Measurements from ENCODE around the gene CLCN6.
A peak's percentile ranks its signal among the peaks of the same experiment; 100 is the strongest.

CLCN6 gene

GRCh38 chr1:11806307-11806936 is 431 bp downstream of the CLCN6 start:
- no peaks in the 10 kb centered on the region for H3K9me3 Mint-ChIP-seq
- no peak for DNase-seq
- H3K36me3 Mint-ChIP-seq (ENCODE audit: insufficient read depth) = peaks cover 25% of the 10 kb centered on the region
- peak overlapping the region; percentile 92 to 96 for H3K4me3 Mint-ChIP-seq
- peak; percentile 60 for ATAC-seq (replicated peaks)
- H3K27ac Mint-ChIP-seq = peak overlapping the region; percentile 92 to 94
- H3K27me3 Mint-ChIP-seq = no peaks in the 10 kb centered on the region
- H3K4me1 Mint-ChIP-seq (ENCODE audit: low read depth in 2 of 2) = peaks cover 46 to 53% of the 10 kb centered on the region in 2 donors

- H3K36me3 Mint-ChIP-seq (ENCODE audit: insufficient read depth) = peaks cover 32% of the 10 kb centered on the region
- ATAC-seq (replicated peaks) (no peak), DNase-seq (no peak)
- H3K4me1 Mint-ChIP-seq (ENCODE audit: low read depth in 2 of 2) = peaks cover 42 to 48% of the 10 kb centered on the region in 2 donors
- peak overlapping the region; percentile 92 to 94 for H3K27ac Mint-ChIP-seq
- H3K4me3 Mint-ChIP-seq = peak overlapping the region; percentile 92 to 96
- no peaks in the 10 kb centered on the region for H3K27me3 Mint-ChIP-seq
- no peaks in the 10 kb centered on the region for H3K9me3 Mint-ChIP-seq
Measured at GRCh38 chr1:11807133-11807532, 1.1 kb downstream of the CLCN6 start.

- DNase-seq = no peak
- peaks cover 2 to 9% of the 10 kb centered on the region in 2 donors for H3K4me1 Mint-ChIP-seq (ENCODE audit: low read depth in 2 of 2)
- no peak for ATAC-seq (replicated peaks)
- H3K27me3 Mint-ChIP-seq = no peaks in the 10 kb centered on the region
- H3K27ac Mint-ChIP-seq = no peak overlapping the region
- peaks cover 41% of the 10 kb centered on the region for H3K36me3 Mint-ChIP-seq (ENCODE audit: insufficient read depth)
- H3K4me3 Mint-ChIP-seq = no peak overlapping the region
- H3K9me3 Mint-ChIP-seq = no peaks in the 10 kb centered on the region
Measured at GRCh38 chr1:11813021-11813420, 7.0 kb downstream of the CLCN6 start.

- peaks cover 0 to 5% of the 10 kb centered on the region in 2 donors for H3K4me1 Mint-ChIP-seq (ENCODE audit: low read depth in 2 of 2)
- H3K36me3 Mint-ChIP-seq (ENCODE audit: insufficient read depth) = peaks cover 51% of the 10 kb centered on the region
- no peaks in the 10 kb centered on the region for H3K27me3 Mint-ChIP-seq
- no peak overlapping the region for H3K4me3 Mint-ChIP-seq
- DNase-seq = no peak
- no peak for ATAC-seq (replicated peaks)
- H3K27ac Mint-ChIP-seq = no peak overlapping the region
- H3K9me3 Mint-ChIP-seq = no peaks in the 10 kb centered on the region
Measured at GRCh38 chr1:11817192-11817591, 11.2 kb downstream of the CLCN6 start.

- peaks cover 52% of the 10 kb centered on the region for H3K36me3 Mint-ChIP-seq (ENCODE audit: insufficient read depth)
- H3K4me3 Mint-ChIP-seq = no peak overlapping the region
- ATAC-seq (replicated peaks) (no peak), DNase-seq (no peak)
- no peaks in the 10 kb centered on the region for H3K27me3 Mint-ChIP-seq
- H3K9me3 Mint-ChIP-seq = no peaks in the 10 kb centered on the region
- H3K27ac Mint-ChIP-seq = no peak overlapping the region
- H3K4me1 Mint-ChIP-seq (ENCODE audit: low read depth in 2 of 2) = no peaks in the 10 kb centered on the region
Measured at GRCh38 chr1:11822091-11822490, 16.1 kb downstream of the CLCN6 start.

- ATAC-seq (replicated peaks) (no peak), DNase-seq (no peak)
- H3K9me3 Mint-ChIP-seq = no peaks in the 10 kb centered on the region
- H3K36me3 Mint-ChIP-seq (ENCODE audit: insufficient read depth) = peaks cover 48% of the 10 kb centered on the region
- H3K4me3 Mint-ChIP-seq = no peak overlapping the region
- no peaks in the 10 kb centered on the region for H3K27me3 Mint-ChIP-seq
- H3K27ac Mint-ChIP-seq = no peak overlapping the region
- no peaks in the 10 kb centered on the region for H3K4me1 Mint-ChIP-seq (ENCODE audit: low read depth in 2 of 2)
Measured at GRCh38 chr1:11823366-11824137, 17.6 kb downstream of the CLCN6 start.

- H3K27ac Mint-ChIP-seq = no peak overlapping the region
- DNase-seq = no peak
- peaks cover 44% of the 10 kb centered on the region for H3K36me3 Mint-ChIP-seq (ENCODE audit: insufficient read depth)
- ATAC-seq (replicated peaks) = no peak
- no peaks in the 10 kb centered on the region for H3K27me3 Mint-ChIP-seq
- no peaks in the 10 kb centered on the region for H3K4me1 Mint-ChIP-seq (ENCODE audit: low read depth in 2 of 2)
- no peak overlapping the region for H3K4me3 Mint-ChIP-seq
- no peaks in the 10 kb centered on the region for H3K9me3 Mint-ChIP-seq
Measured at GRCh38 chr1:11825131-11825530, 19.1 kb downstream of the CLCN6 start.

- Mint-ChIP-seq H3K4me3 (no peak overlapping the region), H3K27ac (no peak overlapping the region), H3K4me1 (ENCODE audit: low read depth in 2 of 2) (no peaks in the 10 kb centered on the region), H3K27me3 (no peaks in the 10 kb centered on the region), H3K9me3 (no peaks in the 10 kb centered on the region), H3K36me3 (ENCODE audit: insufficient read depth) (peaks cover 48% of the 10 kb centered on the region)
- no peak for ATAC-seq (replicated peaks)
- DNase-seq = no peak
Measured at GRCh38 chr1:11826946-11827345, 21.0 kb downstream of the CLCN6 start.

GRCh38 chr1:11828511-11828910 is 22.5 kb downstream of the CLCN6 start:
- peaks cover 47% of the 10 kb centered on the region for H3K36me3 Mint-ChIP-seq (ENCODE audit: insufficient read depth)
- H3K4me3 Mint-ChIP-seq = no peak overlapping the region
- no peaks in the 10 kb centered on the region for H3K27me3 Mint-ChIP-seq
- ATAC-seq (replicated peaks) (no peak), DNase-seq (no peak)
- H3K9me3 Mint-ChIP-seq = no peaks in the 10 kb centered on the region
- H3K27ac Mint-ChIP-seq = no peak overlapping the region
- H3K4me1 Mint-ChIP-seq (ENCODE audit: low read depth in 2 of 2) = no peaks in the 10 kb centered on the region

- DNase-seq = no peak
- no peaks in the 10 kb centered on the region for H3K4me1 Mint-ChIP-seq (ENCODE audit: low read depth in 2 of 2)
- no peaks in the 10 kb centered on the region for H3K27me3 Mint-ChIP-seq
- ATAC-seq (replicated peaks) = no peak
- H3K36me3 Mint-ChIP-seq (ENCODE audit: insufficient read depth) = peaks cover 36% of the 10 kb centered on the region
- no peak overlapping the region for H3K27ac Mint-ChIP-seq
- H3K4me3 Mint-ChIP-seq = no peak overlapping the region
- H3K9me3 Mint-ChIP-seq = no peaks in the 10 kb centered on the region
Measured at GRCh38 chr1:11831945-11832725, 26.1 kb downstream of the CLCN6 start.

- Mint-ChIP-seq H3K27ac (peak overlapping the region in 1 of 2 donors; percentile 57), H3K36me3 (ENCODE audit: insufficient read depth) (peaks cover 33% of the 10 kb centered on the region), H3K4me1 (ENCODE audit: low read depth in 2 of 2) (peaks cover 0 to 2% of the 10 kb centered on the region in 2 donors), H3K9me3 (no peaks in the 10 kb centered on the region), H3K27me3 (no peaks in the 10 kb centered on the region), H3K4me3 (no peak overlapping the region)
- ATAC-seq (replicated peaks) (no peak), DNase-seq (no peak)
Measured at GRCh38 chr1:11833497-11833896, 27.5 kb downstream of the CLCN6 start.

GRCh38 chr1:11833900-11834299 is 27.9 kb downstream of the CLCN6 start:
- Mint-ChIP-seq H3K4me1 (ENCODE audit: low read depth in 2 of 2) (peaks cover 0 to 4% of the 10 kb centered on the region in 2 donors), H3K36me3 (ENCODE audit: insufficient read depth) (peaks cover 31% of the 10 kb centered on the region), H3K27me3 (no peaks in the 10 kb centered on the region), H3K27ac (peak overlapping the region in 1 of 2 donors; percentile 57), H3K9me3 (no peaks in the 10 kb centered on the region), H3K4me3 (no peak overlapping the region)
- DNase-seq = no peak
- ATAC-seq (replicated peaks) = no peak

GRCh38 chr1:11835441-11836225 is 29.6 kb downstream of the CLCN6 start:
- Mint-ChIP-seq H3K27me3 (no peaks in the 10 kb centered on the region), H3K36me3 (ENCODE audit: insufficient read depth) (peaks cover 39% of the 10 kb centered on the region), H3K9me3 (no peaks in the 10 kb centered on the region), H3K27ac (no peak overlapping the region), H3K4me1 (ENCODE audit: low read depth in 2 of 2) (peaks cover 0 to 4% of the 10 kb centered on the region in 2 donors), H3K4me3 (no peak overlapping the region)
- no peak for ATAC-seq (replicated peaks)
- DNase-seq = no peak
